C4-2B (cell line): ENCODE results near the gene FFAR2.

Source experiments
- CTCF ChIP-seq: fragments of 450-650 bp; conservative IDR thresholded peaks from 2 replicates; pipeline ENCODE4 v1.5.1; 2017; ENCODE audit warnings: mild to moderate bottlenecking
- ZFX ChIP-seq: fragments of 450-650 bp; IDR thresholded peaks from 2 replicates; pipeline ENCODE4 v1.6.1; 2017

- TF ChIP-seq CTCF (peak; percentile 34), ZFX (no peak)
Observed at GRCh38 chr19:35476149-35476548, 28.1 kb downstream of the FFAR2 start.
